HG02588 (cell line): ENCODE results near the gene DPF3.

ENCODE experiments used
- ATAC-seq: cut with Tn5 transposase; IDR thresholded peaks from one replicate; pipeline ENCODE4 v1.9.1; 2021; ENCODE audit warnings: mild to moderate bottlenecking, moderate library complexity; ENCODE audit not compliant: unreplicated experiment

Gene DPF3

DNA sequence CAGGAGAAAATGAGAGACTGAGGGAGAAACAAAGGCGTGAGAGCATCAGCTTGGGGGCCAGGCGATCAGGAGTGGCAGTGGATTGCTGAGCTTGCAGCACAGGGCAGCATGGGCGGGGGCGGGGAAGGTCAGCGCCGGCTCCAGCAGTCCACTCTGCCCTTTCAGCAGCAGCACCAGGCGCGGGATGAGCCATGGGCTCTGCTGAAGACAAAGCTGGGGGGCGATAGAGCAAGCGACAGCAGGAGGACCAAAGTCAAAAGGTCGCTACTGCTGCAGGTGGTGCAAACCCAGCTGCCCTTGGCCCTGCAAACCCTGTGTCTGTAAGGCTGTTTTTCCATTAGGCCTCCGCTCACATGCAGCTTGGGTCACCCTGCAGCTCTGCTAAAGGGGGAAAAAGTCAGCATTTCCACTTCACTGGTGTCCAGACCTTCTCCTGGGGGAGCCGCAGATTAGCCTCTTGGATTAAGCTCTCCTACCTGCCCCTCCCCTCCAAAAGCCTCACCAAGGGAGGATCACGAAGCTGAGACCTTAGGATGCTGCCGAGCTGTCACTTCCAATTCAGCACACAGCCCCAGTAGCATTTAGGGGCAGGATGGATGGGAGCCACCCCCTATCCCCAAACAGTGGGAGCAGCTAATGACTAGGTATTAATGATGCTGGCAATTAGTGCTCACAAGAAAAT is 204.8 kb downstream of the DPF3 start:
- ATAC-seq = no peak

DNA sequence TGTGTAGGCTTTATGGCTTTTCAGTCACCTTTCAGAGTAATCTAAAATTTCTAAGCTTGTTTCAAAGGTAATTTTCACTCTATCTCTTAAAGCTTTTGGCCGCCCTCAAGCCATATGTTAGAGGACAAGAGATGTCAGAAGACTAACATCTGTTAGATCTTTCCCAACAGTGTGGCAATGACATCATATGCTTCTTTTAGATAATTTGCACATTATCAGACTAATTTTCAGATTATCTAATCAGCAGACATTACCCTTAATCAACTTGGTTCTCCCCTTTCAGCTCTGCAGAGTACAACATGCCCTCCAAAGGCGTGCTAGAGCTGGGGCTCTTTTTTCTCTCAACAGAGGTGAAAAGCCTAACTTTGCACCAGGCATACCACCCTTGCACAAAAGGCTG is 207.1 kb downstream of the DPF3 start:
- ATAC-seq = no peak

DNA sequence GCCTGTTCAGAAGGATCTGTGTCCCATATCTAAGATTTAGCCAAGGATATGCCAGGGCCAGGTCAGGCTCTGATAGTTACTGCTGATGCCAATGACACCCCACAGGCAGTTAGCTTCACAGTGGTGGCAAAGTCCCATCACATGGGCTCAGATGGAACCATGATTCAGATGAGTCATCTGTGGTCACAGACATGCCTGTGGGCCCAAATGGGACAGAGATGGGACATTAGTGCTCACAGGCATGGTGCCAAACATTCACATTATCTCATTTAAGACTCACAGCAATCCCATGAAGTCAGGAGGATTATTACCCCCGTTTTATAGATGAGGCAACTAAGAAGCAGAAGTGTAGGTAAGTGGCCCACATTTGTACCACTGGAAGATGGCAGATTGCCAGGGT is 207.8 kb downstream of the DPF3 start:
- ATAC-seq = no peak

DNA sequence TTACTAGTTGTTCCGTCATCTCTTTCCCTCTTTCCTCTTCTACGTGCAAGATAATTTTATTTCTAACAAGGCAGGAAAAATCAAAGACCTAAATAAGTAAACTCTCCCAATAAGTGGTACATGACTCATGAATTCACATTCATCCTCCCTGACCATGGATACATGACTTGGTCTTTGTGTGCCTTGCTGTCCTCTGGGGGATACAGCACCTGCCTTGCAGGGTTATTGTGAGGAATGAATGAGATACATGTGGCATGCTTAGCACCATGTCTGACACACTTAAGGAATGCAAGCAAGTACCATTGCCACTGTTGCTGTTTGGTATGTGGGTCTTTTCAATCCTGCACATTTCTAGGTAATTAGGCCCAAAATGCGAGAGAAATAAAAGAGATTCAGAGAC is 208.4 kb downstream of the DPF3 start:
- no peak for ATAC-seq

DNA sequence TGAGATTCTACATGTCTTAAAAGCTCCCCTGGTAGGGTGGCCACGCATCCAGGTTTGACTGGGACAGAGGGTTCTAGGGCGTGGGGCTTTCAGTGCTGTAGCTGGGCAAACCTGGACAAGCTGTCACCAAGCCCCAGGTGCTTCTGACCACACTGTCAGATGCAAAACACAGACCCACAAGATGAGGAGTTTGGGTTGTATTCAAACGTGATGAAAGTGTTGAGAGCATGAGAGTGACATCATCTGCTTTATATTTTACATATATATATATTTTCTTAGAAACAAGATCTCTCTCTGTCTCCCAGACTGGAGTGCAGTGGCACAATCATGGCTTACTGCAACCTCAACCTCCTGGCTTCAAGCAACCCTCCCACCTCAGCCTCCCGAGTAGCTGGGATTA is 210.1 kb downstream of the DPF3 start:
- no peak for ATAC-seq

DNA sequence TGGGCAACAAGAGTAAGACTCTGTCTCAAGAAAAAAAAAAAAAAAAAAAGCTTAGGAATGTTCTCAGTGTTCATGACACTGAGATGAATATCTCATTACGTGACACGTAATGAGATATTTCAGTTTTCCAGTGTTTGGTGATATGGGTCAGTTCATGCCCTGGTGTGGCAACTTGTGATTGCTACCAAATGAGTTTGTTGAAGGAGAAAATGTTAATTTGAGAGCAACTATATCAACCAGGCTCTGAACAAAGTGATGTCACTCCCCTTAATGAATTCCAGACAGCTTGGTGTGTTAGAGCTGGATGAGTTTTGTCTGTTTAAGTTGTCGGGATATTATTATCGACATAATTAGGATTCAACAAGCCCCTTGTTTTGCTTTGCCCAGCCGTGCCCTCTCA is 211.7 kb downstream of the DPF3 start:
- ATAC-seq = no peak

DNA sequence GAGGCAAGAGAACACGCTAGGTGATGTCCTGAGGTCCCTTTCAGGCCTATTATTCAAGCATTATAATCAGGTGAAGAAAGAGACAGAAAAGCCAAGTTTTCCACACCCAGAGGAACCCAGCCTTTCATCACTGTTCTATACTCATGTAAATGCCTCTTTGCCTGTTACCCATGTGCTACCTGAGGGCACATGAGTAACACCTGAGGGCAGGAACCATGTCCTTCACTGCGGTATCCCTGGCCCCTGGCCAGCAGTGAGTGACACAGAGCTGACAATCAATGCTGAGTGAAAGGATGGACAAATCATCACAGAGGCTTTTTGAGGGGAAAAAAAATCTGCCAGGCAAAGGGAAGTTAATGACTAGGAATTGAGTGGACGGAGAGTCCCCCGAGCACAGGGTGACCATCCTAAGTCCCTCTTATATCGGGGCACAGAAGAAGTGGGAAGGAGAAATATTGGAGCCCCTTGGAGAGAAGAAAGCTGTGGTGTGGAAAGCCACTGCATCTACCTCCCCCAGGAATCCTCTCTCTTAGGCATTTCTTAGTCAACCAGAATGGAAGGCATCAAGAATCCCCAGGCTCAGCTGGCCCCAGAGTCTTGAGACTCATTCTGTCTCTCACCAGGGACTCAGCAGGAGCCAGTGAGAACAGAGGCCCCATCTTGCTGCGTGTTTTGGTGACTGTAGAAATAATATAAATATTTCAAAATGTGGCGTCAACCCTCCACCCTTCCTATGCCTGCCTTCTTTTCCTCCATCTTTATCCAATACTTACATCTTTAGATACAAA is 212.9 kb downstream of the DPF3 start:
- no peak for ATAC-seq

DNA sequence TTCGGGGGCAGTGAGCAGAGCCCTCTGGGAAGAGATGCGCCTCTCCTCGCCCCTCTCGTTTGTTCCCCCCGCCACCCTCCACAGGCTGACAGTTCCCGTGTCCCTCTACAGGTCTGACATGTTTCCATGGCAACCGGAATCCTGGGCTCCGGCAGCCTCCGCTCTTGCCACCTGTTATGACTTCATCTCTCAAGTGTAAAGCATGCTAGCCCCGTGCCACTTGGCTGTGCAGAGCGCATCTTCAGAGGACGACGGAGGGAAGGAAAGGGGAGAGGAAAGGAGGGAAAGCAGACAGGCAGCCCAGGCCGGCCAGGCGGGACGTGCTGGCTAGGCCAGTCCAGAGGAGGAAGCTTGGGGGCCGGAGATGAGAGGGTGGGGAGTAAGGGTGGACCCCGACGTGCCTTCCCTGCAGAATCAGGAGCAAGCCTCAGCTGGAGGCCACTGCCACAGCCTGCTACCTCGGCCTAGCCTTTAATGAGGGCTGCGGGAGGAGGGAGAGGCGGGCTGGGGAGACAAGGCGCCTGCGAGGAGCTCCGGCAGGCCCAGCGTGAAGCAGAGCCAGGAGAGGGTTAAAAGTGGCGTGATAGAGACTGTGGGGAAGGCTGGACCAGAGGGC is 214.3 kb downstream of the DPF3 start:
- ATAC-seq = no peak

DNA sequence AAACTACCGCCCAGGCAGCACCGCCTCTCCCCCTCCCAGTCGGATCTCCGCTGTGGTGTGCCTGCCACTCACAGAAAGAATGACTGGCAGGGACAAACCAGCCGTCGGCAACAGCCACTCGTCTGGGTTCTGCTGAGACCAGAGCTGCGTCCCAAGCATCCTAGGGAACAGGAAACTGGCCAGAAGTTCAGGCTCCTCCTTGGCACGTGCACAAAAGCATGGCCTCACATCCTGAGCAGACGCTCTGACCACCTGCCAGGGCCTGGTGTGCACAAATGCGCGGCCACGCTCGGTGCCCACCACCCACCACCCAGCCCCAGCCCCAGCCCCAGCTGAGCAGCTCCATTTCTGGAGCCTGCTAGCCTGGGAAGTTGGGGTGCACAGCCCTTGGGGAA is 214.8 kb downstream of the DPF3 start:
- no peak for ATAC-seq

DNA sequence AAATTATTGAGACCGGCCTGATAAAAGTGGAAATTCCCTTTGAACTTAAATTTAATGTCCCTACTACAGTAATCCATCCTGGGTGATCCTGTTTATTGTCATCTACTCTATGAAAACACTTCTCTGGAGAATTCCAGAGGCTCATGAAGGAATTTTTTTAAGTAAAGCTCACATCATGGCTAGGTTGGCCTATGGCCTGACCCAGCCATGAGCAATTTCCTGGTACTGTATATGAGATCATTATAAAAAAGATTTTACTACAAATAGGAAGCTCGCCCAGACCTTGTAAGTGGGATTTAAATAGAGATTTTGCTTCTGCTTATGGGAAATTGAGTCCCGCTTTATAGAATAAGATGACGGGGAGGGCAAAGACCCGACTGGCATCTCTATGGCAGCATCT is 215.5 kb downstream of the DPF3 start:
- no peak for ATAC-seq

DNA sequence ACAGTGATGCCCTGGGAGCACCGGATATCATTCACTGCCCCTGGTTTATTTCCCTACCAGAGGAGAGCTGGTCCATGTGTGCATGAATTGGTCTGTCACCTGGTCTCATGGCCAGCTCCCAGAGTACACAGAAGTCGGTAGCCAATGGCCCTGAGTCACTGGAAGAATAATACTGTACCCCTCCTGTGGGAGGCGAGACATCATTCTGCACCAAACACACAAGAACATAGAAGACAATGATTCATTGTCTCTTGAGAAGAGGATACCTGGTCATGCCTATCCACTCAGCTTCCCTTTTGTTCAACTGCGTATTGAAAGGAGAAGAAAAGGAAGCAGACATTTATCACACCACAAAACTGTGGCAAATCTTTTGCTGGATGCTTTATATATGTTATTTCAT is 216.2 kb downstream of the DPF3 start:
- no peak for ATAC-seq

DNA sequence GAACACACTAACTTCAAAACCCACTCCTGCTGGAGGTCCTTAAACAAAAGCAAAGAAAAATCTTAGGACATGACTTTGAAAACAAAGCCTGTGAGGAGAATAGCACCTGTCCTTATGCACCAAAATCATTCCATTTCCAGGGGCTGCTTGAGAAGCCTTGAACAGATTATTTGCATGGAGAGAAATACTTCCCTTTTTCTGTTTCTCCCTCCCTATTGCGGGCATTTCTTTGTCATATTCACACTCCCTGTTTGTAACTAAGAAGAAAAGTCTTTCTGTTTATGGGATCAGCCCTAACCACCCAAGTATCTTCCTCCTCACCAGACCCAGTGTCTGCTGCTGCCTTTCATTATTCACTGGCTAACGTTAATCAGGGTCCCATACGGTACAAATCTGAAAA is 218.8 kb downstream of the DPF3 start:
- no peak for ATAC-seq

DNA sequence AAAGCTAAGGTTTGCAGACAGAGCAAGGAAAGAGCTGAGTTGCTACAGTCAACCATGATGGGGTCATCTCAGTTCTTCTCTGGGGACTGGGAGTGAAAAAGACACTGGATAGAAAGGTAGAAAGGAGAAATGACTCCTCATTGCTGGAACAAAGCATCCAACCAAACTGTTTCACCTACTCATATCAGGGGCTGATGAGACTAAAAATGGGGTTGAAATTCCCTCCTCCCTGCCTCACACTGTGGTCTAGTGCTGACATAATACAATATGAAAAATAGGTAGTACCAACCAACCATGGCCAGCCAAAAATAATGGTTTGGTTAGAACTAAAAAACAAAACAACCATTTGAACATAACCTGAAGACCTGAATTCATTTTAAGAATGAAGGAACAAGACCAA is 220.7 kb downstream of the DPF3 start:
- no peak for ATAC-seq

DNA sequence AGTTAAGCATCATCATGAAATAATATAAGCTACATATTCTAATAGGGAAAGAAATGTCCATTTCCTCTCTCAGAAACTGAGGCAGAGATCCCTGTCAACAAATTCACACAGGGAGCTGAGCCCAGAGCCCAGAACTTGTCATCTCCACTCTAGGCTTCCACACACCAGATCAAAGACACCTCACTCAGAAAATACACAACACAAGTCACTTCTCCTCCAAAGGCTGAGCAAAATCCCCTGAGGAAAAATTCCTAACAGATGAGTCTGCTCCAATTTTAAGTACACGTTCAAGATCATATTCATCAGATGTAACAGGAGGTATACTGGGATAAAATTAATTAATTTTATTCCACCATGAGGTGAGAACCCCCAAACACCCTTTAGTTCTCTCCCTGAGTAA is 227.3 kb downstream of the DPF3 start:
- no peak for ATAC-seq

DNA sequence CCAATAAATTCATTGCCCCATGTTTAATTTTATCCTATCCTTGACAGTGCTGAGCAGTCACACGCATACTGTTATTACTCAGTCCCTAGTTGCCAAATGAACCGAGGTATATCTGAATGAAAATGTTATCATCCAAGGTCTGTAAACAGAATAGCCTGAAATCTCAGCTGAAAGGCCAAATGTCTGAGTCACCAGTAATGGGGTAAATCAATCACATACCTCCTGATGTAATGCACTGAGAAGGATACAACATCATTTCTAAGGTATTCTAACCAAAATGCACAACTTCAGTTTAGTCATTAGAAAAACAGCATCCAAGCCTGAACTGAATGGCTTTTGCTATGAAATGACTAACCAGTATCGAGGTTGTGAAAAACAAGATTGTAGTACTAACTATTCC is 228.6 kb downstream of the DPF3 start:
- no peak for ATAC-seq

DNA sequence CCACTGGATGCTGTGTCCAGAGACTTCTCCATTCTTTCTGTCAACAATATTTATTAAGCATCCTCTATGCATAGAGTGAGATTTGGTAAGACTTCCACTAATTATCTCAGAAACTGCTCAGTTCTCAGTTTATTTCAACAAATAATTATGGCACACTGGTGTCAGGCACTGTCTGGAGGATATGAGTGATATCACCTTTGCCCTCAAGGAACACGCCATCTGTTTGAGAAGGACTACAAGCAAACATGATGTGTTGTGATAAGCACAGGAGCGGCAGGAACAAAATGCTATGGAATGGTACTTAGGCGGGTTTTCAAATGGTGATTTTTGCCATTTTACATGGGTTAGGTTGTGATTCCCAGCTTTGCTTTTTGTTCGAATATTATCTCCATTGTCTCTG is 229.2 kb downstream of the DPF3 start:
- no peak for ATAC-seq

DNA sequence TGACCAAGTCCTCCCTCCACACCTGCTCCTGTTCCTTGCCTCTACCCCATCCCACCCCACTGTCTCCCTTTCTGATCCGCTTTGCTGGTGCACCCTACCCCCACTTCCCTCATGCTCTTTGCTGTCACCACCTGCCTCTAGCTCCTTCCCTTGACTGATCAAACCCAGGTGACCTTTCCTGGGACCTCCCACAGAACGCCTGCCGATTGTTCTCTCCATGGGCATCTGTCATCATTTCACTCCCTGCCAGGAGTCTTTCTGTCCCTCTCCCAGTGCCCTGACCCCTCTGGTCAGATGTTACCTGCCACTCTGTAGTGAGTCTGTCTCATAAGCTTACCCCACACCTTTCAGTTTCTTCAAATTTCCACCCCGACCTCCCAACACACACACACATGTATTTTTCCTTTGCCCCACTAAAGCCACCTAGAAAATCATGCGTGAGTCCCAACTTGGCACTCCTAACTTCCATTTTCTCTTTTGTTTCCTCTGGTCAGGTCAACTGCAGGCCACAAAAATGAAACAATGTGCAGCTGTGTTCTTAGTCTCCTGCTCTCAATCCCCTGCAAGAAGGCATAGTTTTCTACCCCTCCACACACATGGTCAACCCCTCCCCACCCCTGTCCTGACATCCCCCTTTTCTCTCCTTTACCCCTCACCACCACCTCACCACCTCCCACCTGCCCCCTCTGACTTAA is 229.8 kb downstream of the DPF3 start:
- ATAC-seq = no peak

DNA sequence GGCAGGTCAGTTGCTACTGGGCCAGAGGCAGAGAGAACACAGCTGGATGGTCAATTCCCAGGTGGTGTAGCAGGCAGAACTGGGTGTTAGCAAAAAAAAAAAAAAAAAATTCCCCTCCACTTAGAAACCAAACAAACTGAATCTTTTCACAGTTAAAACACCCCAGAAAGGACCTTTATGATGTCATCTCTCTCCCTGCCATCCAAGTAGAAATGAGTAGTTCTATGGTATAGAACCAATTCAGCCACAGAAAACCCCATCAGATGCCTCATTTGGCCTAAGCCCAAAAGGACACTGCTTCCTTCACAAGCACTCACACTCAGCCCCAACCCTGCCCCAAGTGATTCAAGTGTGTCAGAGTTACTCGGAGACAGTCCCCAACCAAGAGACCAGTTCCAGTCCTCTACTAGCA is 230.8 kb downstream of the DPF3 start:
- no peak for ATAC-seq

DNA sequence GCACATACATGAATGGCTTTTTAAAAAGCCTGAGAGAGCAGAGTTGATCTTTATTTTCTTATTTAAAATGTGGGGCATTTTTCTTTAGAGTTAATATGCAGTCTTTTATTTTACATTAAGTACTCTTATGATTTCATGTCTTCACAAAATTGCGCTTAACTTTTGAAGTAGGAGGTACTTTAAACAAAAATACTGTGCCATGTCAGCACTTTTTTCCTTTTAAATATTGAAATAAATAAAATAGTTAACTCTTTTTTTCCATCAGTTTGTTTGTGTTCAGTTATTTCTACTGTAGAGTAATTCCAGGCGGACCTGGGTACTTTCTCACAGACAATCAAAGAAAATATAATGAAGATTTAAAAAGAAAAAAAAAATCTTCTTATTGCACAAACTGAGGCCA is 231.7 kb downstream of the DPF3 start:
- no peak for ATAC-seq

DNA sequence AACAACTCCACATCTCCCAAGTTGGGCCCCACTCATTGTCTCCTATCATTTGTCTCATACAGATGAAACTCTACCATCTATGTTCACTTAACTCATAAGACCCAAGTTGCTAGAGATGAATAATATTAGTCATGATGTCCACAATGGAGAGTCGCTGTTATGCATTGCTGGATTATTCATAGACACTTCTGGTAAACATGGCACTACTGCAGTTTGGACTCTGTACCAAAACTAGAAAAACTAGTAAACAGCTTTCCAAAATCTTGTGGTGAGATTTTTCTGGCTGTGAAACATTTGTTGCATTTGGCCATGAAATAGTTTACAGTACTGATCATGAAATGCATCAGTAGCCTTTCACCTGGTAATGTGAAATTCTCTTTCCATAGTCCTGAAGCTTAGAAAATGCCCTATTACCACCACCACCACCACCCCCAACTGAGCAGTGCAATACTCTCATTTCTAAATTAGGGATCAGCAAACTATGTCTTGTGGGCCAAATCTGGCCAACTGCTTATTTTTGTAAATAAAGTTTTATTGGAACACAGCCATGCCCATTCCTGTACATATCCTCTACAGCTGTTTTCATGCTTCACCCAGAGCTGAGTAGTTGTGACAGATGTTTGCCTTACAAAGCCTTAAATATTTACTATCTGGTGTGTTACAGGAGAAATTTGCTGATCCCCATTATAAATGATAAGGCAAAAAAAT is 236.5 kb downstream of the DPF3 start:
- no peak for ATAC-seq

DNA sequence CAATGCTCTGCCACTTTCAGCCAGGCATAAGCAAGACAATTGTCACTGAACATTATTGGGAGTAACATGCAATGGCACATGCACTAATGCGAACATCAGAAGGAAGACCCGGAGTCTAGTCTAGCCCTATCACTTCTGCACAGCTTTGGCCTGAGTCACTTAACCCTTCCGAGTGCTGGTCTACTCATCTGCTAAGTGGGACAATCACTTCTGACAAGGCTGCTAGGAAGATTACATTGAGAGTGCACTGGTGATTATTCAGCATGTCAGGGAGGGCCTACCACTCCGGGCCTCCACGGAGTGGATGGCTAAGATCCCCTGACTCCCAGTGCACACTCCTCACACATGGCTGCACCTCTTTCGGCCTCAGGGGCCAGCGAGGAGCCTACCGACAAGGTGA is 240.9 kb downstream of the DPF3 start:
- ATAC-seq = no peak
